ENCODE measurements around the gene GKN2.
"Not testable (repeated sequence)": the region's sequence is repeated elsewhere in the genome, so short reads cannot be mapped to it uniquely, and the experiment has no call there.

Gene GKN2

DNA sequence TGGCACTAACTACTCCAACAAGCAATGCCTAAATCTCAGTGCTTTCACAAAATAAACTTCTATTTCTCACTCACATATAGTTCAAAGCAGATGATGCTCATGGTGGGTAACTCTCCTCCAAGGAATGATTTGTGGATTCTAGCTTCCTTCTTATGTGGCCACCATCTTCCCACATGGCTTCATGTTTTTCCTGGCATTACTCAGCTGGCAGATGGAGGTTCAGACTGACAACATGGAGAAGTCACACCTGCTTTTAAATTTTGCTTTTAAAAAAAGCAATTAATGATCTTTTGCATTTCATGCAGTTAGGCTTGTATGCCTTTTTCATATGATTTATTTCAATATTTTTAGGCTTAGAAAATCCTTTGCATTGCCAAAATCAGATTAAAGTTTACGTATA, 6.3 kb upstream of the GKN2 start:
- DNase-seq (ENCODE audit: low read depth) = no peak

DNA sequence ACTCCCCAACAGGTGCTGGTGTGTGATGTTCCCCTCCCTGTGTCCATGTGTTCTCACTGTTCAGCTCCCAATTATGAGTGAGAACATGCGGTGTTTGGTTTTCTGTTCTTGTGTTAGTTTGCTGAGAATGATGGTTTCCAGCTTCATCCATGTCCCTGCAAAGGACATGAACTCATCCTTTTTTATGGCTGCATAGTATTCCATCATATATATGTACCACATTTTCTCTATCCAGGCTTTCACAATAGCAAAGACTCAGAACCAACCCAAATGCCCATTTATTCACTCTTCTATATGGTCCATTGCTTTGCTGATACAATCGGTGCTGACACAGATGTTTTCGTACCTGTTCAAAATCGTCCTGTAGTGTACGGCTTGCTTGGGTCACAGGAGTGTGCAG, 2.7 kb upstream of the GKN2 start:
- not testable (repeated sequence) for DNase-seq (ENCODE audit: low read depth)

DNA sequence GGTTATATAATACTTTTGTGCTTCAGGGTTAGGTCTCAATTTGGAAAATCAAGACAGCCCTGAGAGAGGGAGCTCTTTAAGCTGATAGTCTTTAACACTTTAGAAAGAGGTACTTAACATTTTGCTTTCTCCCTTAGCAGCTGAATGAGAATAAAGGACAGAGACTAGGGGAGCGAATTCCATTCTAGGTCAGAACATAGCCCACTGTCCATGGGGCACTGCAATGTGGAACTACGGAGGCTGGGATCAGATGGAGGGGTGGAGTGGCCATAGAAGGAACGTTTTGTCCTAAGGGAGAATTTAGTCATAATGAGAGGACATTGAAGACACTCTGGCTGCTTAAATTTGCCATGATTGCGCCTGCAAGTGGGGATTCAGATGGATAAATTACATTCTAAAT, 794 bp downstream of the GKN2 start:
- no peak for DNase-seq (ENCODE audit: low read depth)

DNA sequence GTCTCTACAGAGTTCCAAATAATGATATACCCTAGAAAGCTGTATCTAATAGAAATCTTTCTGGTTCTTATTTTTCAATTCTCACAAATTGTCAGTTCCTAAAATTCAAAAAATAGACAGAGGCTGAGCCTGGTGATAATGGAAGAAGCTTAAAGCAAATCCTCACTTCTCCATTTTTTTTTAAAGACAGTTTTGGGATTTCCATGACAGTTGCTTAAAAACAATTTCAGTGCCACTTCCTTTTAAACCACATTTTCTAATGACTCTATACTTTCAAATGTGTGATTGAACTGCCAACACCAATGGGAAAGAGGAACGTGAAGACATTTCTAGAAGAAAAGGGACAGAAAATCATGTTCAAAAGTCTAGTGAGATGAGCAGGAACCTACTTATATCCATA, 4.0 kb downstream of the GKN2 start:
- DNase-seq (ENCODE audit: low read depth) = no peak

DNA sequence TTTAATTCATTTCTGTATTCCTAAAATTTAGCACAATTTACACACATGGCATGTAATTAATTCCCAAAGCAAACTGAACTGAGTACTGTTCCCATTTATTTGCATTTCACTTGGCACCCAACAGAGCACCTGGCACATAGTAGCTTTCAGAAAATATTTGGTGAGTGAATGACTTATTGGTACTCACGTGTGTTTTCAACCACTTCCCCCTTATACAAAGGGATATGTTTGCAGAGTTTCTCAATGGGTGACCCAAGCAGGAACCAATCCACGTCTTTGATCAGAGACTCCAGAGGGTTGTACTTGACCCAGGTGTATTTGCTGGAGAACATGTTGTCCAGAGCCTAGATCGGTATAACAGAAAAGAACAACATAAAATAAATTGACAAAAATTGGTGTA, 6.6 kb downstream of the GKN2 start:
- DNase-seq (ENCODE audit: low read depth) = no peak

DNA sequence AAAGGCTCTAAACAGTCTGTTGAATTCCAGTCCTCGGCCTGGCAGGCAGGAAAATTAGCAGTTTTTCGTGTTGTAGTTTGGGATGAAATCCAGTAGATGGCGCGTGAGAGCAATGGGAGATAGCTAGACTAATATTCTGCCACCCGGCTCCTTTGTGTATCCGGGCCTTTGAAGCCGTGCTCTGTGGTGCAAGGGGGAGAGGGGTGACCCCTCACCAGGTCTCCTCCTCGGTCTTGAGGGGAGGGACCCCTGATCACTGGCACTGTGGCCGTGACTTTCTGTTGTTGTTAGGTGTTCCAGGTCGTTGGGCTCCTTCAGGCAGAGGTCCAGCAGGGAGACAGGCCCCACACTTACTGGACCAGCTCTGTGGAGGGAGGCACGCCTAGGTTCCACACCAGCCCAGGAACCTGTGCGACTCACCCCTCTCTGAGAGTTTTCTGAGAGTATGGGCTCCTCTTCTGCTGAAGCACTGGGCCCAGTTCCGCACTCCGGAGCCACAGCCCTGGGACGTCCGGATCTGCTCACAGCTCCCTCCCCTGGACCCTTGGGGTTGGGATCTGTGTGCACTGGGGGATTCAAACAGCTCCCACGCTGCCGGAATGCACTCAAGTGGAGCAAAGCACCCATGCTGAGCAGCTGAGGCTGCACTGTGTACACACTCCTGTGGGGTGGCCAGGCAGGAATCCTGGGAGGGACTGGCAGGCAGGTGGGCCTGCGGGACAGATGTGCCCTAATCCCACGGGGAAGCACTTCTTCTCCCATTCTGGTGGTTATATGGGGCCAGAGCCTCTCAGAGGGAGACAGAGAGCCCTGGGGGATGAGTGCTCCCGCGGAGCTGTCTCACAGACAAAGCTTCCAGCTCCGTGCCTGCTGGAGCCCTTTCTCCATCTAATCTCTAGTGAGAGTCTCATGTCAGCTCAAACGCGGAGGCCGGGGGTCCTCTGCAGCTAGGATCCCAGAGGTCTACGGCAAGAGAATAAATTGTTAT, 8.8 kb downstream of the GKN2 start:
- peak; percentile 46 for DNase-seq (ENCODE audit: low read depth)

DNA sequence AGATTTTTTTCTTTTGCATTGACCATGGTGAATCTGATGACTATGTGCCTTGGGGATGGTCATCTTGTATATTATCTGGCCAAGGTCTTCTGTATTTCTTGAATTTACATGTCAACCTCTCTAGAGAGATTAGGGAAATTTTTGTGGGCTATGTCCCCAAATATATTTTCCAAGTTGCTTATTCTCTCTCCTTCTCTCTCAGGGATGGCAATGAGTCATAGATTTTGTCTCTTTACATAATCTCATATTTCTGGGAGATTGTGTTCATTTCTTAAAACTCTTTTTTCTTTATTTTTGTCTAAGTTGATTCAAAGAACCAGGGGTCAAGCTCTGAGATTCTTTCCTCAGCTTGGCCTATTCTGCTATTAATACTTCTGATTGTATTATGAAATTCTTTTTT, 9.9 kb downstream of the GKN2 start:
- no peak for DNase-seq (ENCODE audit: low read depth)

DNA sequence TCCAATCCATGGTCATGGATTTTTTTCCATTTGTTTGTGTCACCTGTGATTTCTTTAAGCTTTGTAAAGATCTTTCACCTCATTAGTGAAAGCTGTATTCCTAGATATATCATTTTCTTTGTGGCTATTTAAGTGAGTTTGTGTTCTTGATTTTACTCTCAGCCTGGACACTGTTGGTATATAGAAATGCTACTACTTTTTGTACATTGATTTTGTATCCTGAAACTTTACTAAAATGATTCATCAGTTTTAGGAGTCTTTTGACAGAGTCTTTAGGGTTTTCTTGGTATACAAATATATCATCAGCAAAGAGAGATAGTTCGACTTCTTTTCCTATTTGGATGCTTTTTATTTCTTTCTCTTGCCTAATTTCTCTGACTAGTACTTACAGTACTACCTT, 12.3 kb downstream of the GKN2 start:
- DNase-seq (ENCODE audit: low read depth) = no peak

DNA sequence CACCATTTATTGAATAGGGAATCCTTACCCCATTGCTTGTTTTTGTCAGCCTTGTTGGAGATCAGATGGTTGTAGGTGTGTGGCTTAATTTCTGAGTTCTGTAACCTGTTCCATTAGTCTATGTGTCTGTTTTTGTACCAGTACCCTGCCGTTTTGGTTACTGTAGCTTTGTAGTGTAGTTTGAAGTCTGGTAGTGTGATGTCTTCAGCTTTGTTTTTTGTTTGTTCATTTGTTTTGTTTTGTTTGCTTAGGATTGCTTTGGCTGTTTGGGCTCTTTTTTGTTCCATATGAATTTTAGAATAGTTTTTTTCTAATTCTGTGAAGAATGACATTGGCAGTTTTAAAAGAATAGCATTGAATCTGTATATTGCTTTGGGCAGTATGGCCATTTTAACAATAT, 12.7 kb downstream of the GKN2 start:
- DNase-seq (ENCODE audit: low read depth) = no peak

DNA sequence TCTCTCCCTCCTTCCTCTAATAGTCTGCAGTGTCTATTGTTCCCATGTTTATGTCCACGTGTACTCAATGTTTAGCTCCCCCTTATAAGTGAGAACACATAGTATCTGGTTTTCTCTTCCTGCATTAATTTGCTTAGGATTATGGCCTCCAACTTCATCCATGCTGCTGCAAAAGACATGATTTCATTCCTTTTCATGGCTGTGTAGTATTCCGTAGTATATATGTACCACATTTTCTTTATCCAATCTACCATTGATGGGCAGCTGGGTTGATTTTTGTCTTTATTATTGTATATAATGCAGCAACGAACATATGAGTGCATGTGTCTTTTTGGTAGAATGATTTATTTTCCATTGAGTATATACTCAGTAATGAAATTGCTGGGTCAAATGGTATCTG, 13.8 kb downstream of the GKN2 start:
- no peak for DNase-seq (ENCODE audit: low read depth)

DNA sequence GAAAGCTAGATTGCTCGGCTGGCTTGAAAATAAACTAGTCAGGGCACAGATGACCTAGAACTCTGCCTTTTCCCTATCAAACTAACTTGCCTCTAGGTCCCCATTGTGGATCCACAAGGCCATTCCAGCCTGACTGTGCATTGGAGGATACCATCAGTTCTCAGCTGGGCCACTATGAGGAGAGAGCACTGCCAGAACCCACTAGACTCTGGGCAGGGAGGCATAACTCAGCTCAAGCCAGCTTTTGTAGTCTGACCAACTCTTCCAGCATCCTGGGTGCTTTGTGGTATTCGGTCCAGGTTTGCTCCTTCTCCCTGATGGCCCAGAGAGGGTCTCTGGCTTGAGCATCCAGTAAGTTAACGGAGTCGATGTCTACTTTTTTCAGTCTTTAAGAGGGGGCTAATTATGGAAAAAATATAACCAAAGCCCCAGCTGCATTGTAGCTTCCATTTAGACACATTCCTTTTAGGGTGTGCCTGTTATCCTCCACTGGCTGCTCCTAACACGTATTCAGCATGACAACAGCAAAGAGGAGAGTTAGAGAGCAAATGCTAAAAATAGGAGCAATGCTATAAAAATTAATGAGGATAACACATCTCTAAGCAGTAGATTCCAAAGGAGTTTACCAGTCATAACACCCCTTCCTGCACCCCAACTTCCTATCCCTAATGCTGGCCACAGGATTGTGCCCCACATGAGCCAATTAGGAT, 15.2 kb downstream of the GKN2 start:
- DNase-seq (ENCODE audit: low read depth) = no peak

DNA sequence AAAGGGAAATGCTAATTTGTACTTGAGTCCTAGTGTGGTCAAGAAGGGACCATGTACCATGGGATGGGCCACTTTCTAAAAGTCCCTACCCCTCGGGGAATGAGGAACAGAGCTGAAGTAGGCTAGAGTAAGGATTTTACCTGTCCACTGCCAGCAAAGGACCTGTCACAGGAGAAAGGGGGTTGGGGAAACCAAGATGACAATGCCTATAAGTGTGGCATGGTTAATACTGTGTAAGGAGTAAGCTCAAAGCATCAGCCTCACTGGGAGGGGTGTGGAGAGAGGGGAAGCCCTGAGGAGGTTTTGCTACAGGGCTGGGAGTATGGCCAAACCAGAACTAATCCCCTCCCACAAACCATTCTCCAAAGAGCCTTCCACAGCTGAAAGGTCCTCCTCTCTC, 15.8 kb downstream of the GKN2 start:
- DNase-seq (ENCODE audit: low read depth) = no peak

DNA sequence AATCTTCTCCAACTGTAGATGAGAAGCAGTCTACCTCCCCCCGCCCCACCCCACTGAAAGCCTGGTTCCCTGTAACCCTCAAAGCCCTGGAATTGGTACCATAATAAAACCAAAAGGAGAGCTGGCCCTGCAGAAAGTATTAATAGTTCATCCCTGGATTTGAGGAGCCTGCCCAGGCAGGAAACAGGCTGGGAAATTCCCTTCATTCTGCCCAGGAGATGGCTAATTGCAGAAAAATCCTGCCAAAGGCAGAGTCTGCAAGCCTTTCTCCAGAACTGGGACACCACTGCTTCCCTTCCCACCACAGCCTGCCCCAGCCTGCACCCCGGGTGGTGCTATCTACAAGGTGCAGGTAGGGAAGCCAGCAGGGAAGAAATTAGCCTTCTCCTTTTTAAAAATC, 16.3 kb downstream of the GKN2 start:
- DNase-seq (ENCODE audit: low read depth) = no peak

DNA sequence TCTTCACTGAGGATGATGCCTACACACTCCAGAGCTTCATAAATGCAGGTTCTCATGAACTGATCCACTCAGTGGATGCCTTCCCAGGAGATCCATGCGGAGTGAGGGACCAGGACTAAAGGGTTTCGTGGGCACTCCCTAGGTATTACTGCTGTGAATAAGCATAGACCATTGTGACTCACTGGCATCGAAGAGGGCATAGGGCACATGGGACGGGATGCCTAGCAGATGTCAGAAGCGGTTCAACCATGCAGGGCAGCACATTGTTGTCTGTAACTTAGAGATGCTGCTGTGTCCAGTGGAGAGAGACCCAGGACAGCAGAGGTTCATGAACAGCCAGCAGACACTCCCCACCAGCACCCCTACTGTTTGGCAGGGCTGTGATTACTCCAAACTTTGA, 17.2 kb downstream of the GKN2 start:
- no peak for DNase-seq (ENCODE audit: low read depth)

DNA sequence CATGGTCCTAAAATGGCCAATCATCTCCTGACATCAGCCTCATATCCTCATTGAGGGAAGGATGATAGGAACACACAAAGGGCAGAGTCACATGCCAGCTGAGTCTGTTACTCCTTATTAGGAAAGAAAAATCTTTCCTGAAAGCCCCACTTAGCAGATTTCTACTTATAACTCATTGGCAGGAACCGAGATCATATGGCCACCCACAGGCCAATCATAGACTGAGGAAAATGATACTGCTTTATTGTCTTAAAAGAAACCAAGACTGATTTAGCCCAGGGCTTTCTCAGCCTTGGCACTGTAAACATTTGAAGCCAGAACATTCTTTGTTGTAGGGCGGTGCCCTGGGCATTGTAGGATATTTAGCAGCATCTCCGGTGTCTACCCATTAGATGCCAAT, 18.7 kb downstream of the GKN2 start:
- no peak for DNase-seq (ENCODE audit: low read depth)

DNA sequence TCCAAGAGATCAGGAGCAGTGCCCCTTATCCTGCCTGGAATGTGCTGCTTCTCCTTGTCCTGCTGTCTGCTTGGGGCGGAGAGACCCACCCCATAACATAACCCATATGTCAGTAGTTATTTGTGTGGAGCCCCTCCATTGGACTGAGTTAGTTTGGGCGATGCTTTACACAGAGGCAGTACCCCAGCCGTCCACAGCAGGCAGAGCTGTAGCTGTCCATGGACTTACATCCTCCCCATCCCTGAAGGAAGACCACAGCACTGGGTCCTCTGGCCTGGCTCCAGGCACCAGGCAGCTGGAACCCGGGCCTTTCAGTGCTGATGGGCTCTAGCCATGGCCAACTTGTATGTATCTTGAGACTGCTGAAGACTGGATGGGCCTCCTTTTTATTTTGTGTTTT, 20.3 kb downstream of the GKN2 start:
- DNase-seq (ENCODE audit: low read depth) = no peak

DNA sequence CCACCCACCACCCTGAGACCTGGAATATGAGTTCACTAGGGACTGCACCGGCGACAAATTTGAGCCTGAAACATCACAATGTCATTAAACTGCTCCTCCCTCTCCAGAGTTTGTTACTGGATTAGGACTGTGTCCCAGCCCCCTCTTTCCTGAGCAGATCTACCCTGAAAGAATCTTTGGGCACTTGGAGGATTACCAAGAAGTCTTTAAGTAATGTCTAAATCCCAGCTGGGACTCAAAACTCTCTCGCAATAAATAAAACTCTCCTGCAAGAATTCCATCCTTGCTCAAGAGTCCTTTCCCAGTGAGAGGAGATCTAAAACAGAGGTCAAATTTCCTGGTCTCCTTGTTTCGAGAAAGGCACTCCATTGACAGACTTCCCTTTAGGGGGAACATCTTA, 20.9 kb downstream of the GKN2 start:
- peak; percentile 62 for DNase-seq (ENCODE audit: low read depth)

DNA sequence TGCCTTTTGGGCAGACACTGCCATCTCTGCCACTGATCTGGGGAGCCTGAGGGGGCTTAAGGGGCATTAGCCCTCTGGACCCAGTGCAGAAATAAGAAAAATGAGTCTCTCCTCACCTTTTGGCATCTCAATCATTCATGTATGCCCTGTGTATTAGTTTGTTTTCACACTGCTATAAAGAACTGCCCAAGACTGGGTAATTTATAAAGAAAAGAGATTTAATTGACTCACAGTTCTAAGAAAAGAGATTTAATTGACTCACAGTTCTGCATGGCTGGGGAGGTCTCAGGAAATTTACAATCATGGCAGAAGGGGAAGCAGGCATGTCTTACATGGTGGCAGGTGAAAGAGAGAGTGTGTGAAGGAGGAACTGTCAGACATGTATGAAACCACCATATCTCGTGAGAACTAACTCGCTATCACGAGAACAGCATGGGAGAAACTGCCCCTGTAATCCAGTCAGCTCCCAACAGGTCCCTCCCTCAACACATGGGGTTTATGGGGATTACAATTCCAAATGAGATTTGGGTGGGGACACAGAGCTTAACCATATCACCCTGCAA, 21.5 kb downstream of the GKN2 start:
- DNase-seq (ENCODE audit: low read depth) = no peak

DNA sequence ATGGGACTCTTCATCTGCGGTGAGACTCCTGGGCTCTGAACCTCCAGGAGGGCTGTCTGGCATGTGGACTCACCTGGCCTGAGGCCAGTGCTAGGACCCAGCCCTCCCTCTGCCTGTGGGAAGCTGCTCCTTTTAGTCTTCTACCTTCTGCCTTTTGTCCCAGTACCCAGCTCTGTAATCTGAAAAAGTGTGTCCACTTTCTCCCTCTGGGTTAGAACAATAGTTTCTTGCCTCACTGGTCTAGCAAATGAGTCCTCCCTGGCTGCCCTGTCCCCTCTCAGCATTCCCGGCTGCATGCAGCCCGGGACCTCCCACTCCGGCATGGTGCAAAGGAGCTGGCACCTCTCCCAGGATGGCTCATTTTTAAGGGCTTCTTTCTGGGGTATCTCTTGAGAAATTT, 25.9 kb downstream of the GKN2 start:
- DNase-seq (ENCODE audit: low read depth) = no peak

DNA sequence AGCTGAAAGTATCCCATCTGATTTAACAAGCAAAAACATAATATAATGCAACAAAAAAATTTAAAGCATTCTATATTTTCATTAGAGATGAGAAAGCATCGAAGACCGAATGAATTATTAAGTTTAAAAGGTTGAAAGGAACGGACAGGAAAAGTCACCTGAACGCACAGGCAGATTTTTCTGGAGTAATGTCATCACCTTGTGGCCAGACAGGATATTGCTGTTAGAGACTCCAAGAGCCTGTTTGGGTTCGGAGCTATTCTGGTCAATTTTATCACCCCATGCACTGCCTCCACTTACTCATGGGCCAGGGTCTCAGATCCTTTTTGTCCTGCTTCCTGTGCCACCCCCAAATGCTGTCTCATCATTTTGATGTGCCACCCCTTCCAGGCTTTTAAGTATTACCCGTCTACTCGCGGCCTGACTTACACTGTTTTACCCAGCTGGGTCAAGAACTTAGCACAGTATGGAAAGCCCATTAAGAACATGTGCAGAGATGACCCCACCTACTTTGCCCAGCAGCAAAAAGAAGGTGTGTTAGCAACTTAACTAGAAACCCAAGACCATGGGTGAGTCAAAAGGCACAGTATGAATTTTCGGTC, 27.3 kb downstream of the GKN2 start:
- DNase-seq (ENCODE audit: low read depth) = no peak

DNA sequence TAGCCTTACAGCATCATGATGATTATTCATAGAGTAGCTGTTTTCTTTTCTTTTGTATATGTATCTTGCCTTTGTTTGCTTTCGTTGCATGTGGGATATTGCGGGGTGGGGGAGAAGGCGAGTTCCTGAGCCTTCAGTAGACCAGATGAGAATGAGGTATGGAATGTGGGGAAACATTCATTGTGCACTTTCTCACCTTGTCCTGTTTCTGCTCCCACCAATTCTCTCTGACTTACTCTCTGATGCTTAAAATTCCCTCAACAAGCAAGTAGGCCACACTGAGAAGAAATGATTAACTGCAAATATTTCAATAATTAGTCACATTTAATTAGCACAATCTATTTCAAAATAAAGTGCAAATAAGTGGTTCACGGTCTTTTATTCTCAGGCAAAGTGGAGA, 31.0 kb downstream of the GKN2 start:
- DNase-seq (ENCODE audit: low read depth) = no peak

DNA sequence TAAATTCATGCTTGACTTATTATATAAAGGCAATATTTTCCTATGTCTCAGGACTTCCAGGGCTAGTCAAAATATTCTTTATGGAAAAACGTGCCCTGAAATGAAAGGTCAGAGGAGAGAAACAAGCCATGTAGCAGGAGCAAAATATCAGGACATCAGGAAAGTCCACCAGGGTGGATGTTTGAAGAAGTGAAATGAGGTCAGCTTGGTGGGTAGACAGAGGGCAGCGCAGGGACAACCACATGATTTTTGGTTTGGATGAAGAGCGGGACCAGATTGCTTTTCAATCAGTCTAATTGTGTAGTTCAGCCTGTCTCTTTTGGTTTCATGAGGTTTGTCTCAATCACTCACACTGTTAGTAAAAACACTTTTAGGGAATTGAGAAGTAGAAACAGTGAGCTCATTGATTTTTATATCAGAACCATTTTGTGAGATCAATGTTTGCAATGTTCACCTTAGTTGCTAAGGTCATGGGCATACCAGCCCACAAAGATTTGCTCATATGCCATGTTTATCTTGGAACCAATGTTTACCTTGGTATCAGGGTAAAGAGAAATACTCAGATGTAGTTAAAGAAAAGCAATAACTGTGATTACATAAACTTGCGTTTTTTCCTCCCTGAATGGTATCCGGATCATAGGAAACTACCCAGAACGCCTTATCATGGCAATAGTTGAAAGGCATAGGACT, 32.1 kb downstream of the GKN2 start:
- no peak for DNase-seq (ENCODE audit: low read depth)

Data from fibroblast of gingiva (primary cell).